CD1c-positive myeloid dendritic cell (primary cell): ENCODE measurements around the gene SLC39A7.
A peak's percentile ranks its signal among the peaks of the same experiment; 100 is the strongest.

Source experiments
- DNase-seq: peaks from one replicate; pipeline ENCODE4 v3.0.0-alpha.2; 2016; ENCODE audit errors: extremely low spot score

SLC39A7 gene

GRCh38 chr6:33200219-33201146 lies at the start of gene SLC39A7, which contains the start of gene RXRB:
TSS of gene SLC39A7 (plus strand) at chr6:33200867. CDS start at chr6:33201246, 379 bp downstream.
TSS of gene RXRB (minus strand) at chr6:33200665. CDS start at chr6:33200476, 189 bp downstream.
- peak; percentile 100 for DNase-seq

- no peak for DNase-seq
Observed at GRCh38 chr6:33151050-33151449, 49.6 kb upstream of the SLC39A7 start.

- DNase-seq = no peak
Observed at GRCh38 chr6:33154349-33154748, 46.3 kb upstream of the SLC39A7 start.

- DNase-seq = no peak
Observed at GRCh38 chr6:33156561-33156960, 44.1 kb upstream of the SLC39A7 start.

GRCh38 chr6:33156964-33157363 lies 43.7 kb upstream of the SLC39A7 start:
- DNase-seq = no peak

- no peak for DNase-seq
Observed at GRCh38 chr6:33160096-33160495, 40.6 kb upstream of the SLC39A7 start.

GRCh38 chr6:33160728-33161344 lies 39.8 kb upstream of the SLC39A7 start:
- DNase-seq = peak; percentile 58

- peak; percentile 94 for DNase-seq
Observed at GRCh38 chr6:33161354-33162331, 39.0 kb upstream of the SLC39A7 start.

GRCh38 chr6:33163540-33163939 lies 37.1 kb upstream of the SLC39A7 start:
- DNase-seq = no peak

GRCh38 chr6:33164176-33164575 lies 36.5 kb upstream of the SLC39A7 start:
- DNase-seq = no peak

GRCh38 chr6:33164665-33165373 lies 35.8 kb upstream of the SLC39A7 start:
- no peak for DNase-seq

- no peak for DNase-seq
Observed at GRCh38 chr6:33165581-33166258, 34.9 kb upstream of the SLC39A7 start.

- DNase-seq = no peak
Observed at GRCh38 chr6:33166363-33166762, 34.3 kb upstream of the SLC39A7 start.

GRCh38 chr6:33166811-33167210 lies 33.9 kb upstream of the SLC39A7 start:
- DNase-seq = no peak

- no peak for DNase-seq
Observed at GRCh38 chr6:33167374-33168283, 33.0 kb upstream of the SLC39A7 start.

- no peak for DNase-seq
Observed at GRCh38 chr6:33168284-33168601, 32.4 kb upstream of the SLC39A7 start.

- DNase-seq = no peak
Observed at GRCh38 chr6:33168639-33169038, 32.0 kb upstream of the SLC39A7 start.

GRCh38 chr6:33169291-33170175 lies 31.1 kb upstream of the SLC39A7 start:
- DNase-seq = no peak
